ENCODE results near the gene ADH5.
"Not testable (repeated sequence)": the region's sequence is repeated elsewhere in the genome, so short reads cannot be mapped to it uniquely, and the experiment has no call there.

Gene ADH5

DNA sequence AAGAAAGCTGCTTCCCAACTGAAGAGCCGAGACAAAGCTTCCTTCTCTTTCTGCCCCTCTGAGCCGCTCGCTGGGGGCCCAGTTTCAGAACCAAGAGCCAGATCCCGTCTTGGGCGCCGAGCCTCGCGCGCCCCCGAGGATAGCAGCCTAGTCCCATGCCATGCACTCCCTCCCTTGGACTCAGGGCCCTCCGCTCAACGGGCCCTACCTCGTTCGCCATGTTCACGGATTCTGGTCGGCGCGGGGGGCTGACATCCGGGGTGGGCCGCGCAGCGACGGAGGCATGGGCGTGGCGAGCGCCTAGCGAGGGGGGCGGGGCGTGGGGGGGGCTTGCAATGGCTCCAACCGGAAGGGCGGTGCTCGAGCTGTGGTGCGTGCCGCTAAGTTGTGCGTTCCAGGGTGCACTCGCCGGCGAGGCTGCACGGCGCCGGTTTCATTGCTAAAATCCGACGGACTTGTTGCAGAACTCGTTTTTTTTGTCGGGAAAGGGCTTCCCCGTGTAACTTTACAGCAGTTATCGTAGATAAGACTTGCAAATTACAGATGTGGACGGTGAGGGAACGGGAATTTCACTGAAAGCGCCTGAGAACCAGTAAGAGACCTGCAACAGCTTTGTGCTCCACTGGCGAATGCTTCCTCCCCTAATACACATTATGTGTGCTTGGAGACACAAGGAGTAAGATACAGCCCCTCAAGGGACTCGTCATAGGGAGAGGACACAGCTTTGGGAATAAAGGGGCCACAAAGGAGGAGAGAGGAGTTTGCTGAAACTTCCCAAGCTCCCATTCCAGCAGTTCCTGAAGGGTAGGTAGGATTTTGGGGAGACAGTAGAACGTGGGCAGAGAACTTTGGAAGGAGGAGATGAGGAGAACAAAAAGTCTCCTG, at the start of gene ADH5:
ADH5 (minus strand) TSS at position 308 of the 885 bp plus-strand sequence; CDS start at position 220, 88 bp downstream.
- peak; percentile 88 for DNase-seq (ENCODE audit: low read depth)

GRCh38 chr4:99136329-99136728, 47.7 kb upstream of the ADH5 start:
- DNase-seq (ENCODE audit: low read depth), result no peak

GRCh38 chr4:99135541-99136162, 47.1 kb upstream of the ADH5 start:
- DNase-seq (ENCODE audit: low read depth), result no peak

DNA sequence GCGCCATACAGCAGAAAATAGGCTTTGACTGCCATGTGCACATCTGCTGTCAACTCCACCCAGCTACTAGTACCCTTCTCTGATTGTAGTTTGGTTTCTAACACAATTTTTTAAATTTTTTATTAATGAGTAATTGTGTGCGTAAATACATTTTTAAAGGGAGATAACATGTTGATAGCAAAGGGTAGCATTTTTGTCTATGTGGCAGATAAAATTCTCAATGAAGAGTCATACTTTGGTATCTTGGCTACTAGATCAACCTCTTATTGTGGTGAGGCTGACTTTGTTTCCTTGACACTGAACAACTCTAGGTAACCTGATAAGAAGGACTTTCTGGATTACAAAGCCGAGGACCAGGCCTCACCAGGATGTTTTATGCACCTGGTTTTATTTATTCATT, 46.0 kb upstream of the ADH5 start:
- no peak for DNase-seq (ENCODE audit: low read depth)

- DNase-seq (ENCODE audit: low read depth), result no peak
Observed at GRCh38 chr4:99131378-99131777, 42.8 kb upstream of the ADH5 start.

DNA sequence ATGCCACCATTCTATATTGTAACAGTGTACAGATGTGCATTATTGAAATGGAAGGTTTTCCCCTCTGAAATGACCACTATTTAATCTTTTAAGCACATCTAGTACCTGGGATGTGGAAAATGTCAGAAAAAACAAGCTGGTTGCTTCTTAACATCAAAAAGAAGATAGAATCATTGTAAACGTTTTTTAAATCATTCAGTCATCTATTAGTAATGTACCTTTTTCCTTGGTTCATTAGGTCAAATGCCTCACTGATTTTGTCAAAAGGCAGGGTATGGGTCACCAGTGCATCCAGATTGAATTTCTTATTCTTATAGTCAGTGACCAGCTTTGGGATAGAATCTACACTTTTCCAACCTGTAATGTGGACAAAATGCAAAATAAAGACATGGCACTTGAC, 37.8 kb upstream of the ADH5 start:
- no peak for DNase-seq (ENCODE audit: low read depth)

DNA sequence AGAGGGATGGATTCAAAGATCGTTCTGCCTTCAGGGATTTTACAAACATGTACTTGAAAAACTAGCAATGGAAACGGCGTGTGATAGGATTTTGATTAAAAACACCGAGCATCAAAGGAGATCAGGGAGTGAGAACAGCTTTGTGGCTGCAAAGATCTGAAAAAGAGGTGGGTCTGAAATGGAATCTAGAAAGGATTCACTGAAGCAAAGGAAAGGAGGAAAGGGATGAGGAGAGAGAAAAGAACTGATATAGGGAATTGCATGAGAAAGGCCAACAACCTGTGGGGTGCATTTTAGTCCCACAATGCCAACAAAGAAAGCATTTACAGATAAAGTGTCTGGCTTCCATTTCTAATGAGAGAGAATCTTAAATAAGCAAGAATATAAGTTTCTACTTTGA, 32.4 kb upstream of the ADH5 start:
- DNase-seq (ENCODE audit: low read depth), result no peak

DNA sequence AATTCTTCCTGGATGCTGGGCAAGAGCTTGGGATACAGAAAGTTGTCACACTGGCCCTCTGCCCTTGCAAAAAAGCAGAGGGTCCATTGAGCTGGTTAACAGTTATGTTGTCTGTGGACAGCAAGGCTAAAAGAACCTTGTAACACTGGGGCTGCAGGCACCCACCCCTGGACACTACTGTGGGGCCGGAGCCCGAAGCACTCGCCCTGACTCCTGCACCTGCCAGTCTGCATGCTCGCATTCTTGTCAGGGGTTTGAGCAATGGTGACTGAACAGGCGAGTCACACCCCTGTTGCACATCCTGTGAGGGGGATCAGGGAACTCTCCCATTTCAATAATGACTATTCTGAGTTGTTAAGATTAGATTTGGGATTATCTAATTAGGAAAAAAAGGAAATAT, 31.9 kb upstream of the ADH5 start:
- DNase-seq (ENCODE audit: low read depth), result no peak

DNA sequence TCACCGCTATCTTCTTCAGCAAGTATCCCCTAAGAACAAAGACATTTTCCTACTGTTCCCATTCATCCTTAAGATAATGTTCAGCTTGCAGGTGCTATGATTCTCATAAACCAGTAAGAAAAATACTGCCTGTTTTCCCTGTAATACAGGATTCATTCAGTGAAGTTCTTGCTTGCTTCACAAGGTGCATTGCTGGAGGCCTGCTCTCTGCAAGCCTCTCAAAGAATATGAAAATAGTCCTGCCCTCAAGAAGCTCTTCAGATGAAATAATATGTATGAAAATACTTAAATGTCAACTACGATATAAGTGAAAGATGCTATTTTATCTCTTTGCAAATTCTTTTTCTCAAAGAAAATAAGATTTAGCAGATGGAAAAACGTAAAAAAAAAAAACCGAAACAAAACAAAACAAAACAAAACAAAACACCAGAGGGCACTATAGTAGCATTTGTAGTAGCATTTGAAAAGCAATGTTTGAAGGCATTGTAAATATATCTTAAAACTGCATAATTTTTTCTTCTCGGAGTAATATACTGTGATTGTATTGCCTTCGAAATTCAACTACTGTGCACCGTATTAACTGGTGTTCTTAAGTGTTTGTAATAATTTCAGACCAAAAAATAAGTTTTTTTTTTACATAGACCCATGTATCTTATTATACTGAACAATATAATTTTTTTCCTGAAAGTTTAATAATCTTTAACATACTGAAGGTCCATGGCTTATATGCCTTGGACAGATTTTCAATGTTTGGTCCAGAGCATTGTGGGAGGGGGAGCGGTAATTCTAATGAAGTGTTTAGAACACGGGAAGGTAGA, 29.5 kb upstream of the ADH5 start:
- DNase-seq (ENCODE audit: low read depth), result no peak

DNA sequence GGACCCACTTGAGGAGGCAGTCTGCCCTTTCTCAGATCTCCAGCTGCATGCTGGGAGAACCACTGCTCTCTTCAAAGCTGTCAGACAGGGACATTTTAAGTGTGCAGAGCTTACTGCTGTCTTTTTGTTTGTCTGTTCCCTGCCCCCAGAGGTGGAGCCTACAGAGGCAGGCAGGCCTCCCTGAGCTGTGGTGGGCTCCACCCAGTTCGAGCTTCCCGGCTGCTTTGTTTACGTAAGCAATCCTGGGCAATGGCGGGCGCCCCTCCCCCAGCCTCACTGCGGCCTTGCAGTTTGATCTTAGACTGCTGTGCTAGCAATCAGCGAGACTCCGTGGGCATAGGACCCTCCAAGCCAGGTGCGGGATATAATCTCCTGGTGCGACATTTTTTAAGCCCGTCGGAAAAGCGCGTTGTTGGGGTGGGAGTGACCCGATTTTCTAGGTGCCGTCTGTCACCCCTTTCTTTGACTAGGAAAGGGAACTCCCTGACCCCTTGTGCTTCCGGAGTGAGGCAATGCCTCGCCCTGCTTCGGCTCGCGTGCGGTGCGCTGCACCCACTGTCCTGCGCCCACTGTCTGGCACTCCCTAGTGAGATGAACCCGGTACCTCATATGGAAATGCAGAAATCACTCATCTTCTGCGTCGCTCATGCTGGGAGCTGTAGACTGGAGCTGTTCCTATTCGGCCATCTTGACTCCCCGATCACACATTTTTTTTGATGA, 28.7 kb upstream of the ADH5 start:
- DNase-seq (ENCODE audit: low read depth), result not testable (repeated sequence)

DNA sequence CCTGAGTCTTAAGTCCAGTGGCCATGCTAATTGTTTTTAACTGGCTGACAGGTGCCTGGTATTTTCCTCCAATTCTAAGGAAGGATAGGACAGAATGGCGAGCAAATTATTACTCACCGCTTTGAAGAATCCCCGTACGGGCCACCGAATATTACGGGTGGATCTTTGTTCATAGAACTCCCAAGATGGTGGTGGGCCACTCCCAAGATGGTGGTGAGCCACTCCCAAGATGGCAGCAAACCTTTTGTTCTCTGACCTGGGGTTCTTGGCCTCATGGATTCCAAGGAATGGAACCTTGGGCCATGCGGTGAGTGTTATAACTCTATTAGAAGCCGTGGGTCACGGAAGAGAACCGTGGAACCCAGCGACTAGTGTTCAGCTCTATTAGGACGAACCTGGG, 20.7 kb upstream of the ADH5 start:
- DNase-seq (ENCODE audit: low read depth), result not testable (repeated sequence)

GRCh38 chr4:99104153-99104552, 15.6 kb upstream of the ADH5 start:
- DNase-seq (ENCODE audit: low read depth), result no peak

DNA sequence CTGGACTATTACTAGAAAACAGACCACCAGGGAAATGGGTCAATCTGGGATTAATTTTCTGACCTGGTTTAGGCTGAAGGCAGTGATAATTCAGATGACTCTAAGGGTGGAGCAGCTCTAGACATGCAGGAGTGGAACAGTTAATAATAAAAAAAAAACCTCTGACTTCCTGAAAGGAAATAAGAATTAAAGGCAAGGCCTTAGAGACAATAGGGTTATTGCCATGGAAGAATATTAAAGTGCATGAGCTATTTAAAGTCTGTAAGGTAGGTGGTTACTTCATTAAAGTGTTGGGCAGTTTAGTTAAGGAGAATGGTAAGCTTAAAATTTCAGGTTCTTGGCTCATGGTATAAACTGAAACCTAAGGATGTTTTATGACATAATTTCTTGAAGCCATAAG, 14.6 kb upstream of the ADH5 start:
- no peak for DNase-seq (ENCODE audit: low read depth)

DNA sequence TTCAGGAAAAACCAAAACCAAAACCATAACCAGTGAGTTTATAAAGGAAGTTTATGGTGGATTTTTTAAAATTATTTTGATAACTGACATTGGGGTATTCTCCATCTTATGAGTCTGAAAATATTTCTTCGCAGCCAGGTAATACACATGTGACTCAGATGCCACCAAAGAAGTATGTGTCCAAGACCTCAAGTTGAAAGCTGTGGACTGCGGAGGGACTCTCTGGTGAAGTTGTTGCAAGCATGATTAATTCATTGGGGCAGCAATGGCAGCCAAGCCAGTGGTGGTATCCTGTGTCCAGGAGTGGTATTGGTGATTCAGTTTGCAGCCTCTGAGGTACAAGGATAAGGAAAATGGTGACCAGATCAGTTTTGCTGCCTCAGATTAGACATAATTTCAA, 14.0 kb upstream of the ADH5 start:
- DNase-seq (ENCODE audit: low read depth), result no peak

GRCh38 chr4:99100876-99101275, 12.3 kb upstream of the ADH5 start:
- DNase-seq (ENCODE audit: low read depth), result no peak

GRCh38 chr4:99099814-99100213, 11.2 kb upstream of the ADH5 start:
- not testable (repeated sequence) for DNase-seq (ENCODE audit: low read depth)

DNA sequence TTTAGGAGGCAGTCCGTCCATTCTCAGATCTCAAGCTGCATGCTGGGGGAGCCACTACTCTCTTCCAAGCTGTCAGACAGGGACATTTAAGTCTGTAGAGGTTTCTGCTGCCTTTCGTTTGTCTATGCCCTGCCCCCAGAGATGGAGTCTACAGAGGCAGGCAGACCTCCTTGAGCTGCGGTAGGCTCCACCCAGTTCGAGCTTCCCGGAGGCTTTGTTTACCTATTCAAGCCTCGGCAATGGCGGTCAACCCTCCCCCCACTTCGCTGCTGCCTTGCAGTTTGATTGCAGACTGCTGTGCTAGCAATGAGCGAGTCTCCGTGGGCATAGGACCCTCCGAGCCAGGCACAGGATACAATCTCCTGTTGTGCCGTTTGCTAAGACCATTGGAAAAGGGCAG, 10.7 kb upstream of the ADH5 start:
- no peak for DNase-seq (ENCODE audit: low read depth)

DNA sequence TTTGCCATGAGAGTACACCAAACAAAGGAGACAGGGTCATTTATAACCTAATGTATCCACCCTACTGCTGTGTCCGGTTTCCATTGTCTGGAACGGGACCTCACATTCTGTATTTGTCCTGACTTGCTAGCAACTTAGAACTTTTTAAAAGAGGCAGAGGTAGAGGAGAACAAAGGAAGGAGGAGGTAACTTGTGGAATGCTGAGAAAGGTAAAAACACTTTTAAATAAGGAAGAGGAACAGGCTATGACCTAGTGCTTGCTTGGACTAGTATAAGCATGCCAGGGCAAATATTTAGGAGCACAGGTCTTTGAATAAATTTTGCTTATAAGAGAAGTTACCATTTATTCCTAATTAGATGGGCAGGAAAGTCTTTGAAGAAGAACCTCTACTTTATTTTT, 3.3 kb upstream of the ADH5 start:
- DNase-seq (ENCODE audit: low read depth), result not testable (repeated sequence)

- DNase-seq (ENCODE audit: low read depth), result no peak
Observed at GRCh38 chr4:99091216-99091575, 2.6 kb upstream of the ADH5 start.

GRCh38 chr4:99090481-99091215, 2.1 kb upstream of the ADH5 start:
- no peak for DNase-seq (ENCODE audit: low read depth)

GRCh38 chr4:99088023-99088449, 552 bp downstream of the ADH5 start:
- DNase-seq (ENCODE audit: low read depth), result no peak

Data from stimulated activated CD8-positive, alpha-beta memory T cell treated with anti-CD3 and anti-CD28 coated beads, Interleukin-7, amount 100 ng/mL, for 24 hours (primary cell).